Measurements from ENCODE around the gene SDCCAG8.
"Not testable (repeated sequence)": the region's sequence is repeated elsewhere in the genome, so short reads cannot be mapped to it uniquely, and the experiment has no call there.

SDCCAG8 gene

GRCh38 chr1:243255791-243256512 is at the start of gene SDCCAG8:
Gene SDCCAG8 (plus strand): TSS chr1:243256041. CDS start chr1:243256174, 133 bp downstream.
- DNase-seq: peak; percentile 98

- not testable (repeated sequence) for DNase-seq
Measured at GRCh38 chr1:243211984-243212383, 43.9 kb upstream of the SDCCAG8 start.

GRCh38 chr1:243213045-243213787 is 42.6 kb upstream of the SDCCAG8 start:
- DNase-seq: no peak

- DNase-seq: not testable (repeated sequence)
Measured at GRCh38 chr1:243215276-243215875, 40.5 kb upstream of the SDCCAG8 start.

GRCh38 chr1:243216741-243217140 is 39.1 kb upstream of the SDCCAG8 start:
- DNase-seq: no peak

GRCh38 chr1:243217349-243217748 is 38.5 kb upstream of the SDCCAG8 start:
- no peak for DNase-seq

- no peak for DNase-seq
Measured at GRCh38 chr1:243218059-243218458, 37.8 kb upstream of the SDCCAG8 start.

- DNase-seq: no peak
Measured at GRCh38 chr1:243227622-243228021, 28.2 kb upstream of the SDCCAG8 start.

- DNase-seq: no peak
Measured at GRCh38 chr1:243229526-243229925, 26.3 kb upstream of the SDCCAG8 start.

- DNase-seq: no peak
Measured at GRCh38 chr1:243230914-243231313, 24.9 kb upstream of the SDCCAG8 start.

- DNase-seq: no peak
Measured at GRCh38 chr1:243233908-243234307, 21.9 kb upstream of the SDCCAG8 start.

- DNase-seq: no peak
Measured at GRCh38 chr1:243234978-243235647, 20.7 kb upstream of the SDCCAG8 start.

- DNase-seq: no peak
Measured at GRCh38 chr1:243236604-243237252, 19.1 kb upstream of the SDCCAG8 start.

GRCh38 chr1:243244432-243244841 is 11.4 kb upstream of the SDCCAG8 start:
- no peak for DNase-seq

GRCh38 chr1:243246916-243247315 is 8.9 kb upstream of the SDCCAG8 start:
- DNase-seq: no peak

- no peak for DNase-seq
Measured at GRCh38 chr1:243247901-243248300, 7.9 kb upstream of the SDCCAG8 start.

GRCh38 chr1:243249214-243249613 is 6.6 kb upstream of the SDCCAG8 start:
- DNase-seq: no peak

GRCh38 chr1:243250102-243250501 is 5.7 kb upstream of the SDCCAG8 start:
- no peak for DNase-seq

- no peak for DNase-seq
Measured at GRCh38 chr1:243251539-243251938, 4.3 kb upstream of the SDCCAG8 start.

- peak; percentile 9 for DNase-seq
Measured at GRCh38 chr1:243253211-243253925, 2.5 kb upstream of the SDCCAG8 start.

- peak; percentile 18 for DNase-seq
Measured at GRCh38 chr1:243253926-243254232, 2.0 kb upstream of the SDCCAG8 start.

GRCh38 chr1:243254233-243254926 is 1.5 kb upstream of the SDCCAG8 start:
- peak; percentile 68 for DNase-seq
